DND-41 (cell line): ENCODE measurements around the gene SEC16A.

Source experiments
- EZH2 ChIP-seq: IDR thresholded peaks from 3 replicates; pipeline ENCODE4 v1.6.1; 2012; ENCODE audit warnings: borderline replicate concordance, low read depth, mild to moderate bottlenecking, moderate library complexity, low read length, inconsistent platforms; ENCODE audit not compliant: severe bottlenecking
- TF ChIP-seq, protein P1 (sequence below): IDR thresholded peaks from 2 replicates; pipeline ENCODE4 v1.5.1; 2012; ENCODE audit warnings: borderline replicate concordance, low read length, moderate library complexity, mild to moderate bottlenecking; ENCODE audit not compliant: poor library complexity, severe bottlenecking; ENCODE audit errors: extremely low read depth

GRCh38 chr9:136453326-136453725, 29.5 kb downstream of the SEC16A start:
- TF ChIP-seq, protein P1, sequence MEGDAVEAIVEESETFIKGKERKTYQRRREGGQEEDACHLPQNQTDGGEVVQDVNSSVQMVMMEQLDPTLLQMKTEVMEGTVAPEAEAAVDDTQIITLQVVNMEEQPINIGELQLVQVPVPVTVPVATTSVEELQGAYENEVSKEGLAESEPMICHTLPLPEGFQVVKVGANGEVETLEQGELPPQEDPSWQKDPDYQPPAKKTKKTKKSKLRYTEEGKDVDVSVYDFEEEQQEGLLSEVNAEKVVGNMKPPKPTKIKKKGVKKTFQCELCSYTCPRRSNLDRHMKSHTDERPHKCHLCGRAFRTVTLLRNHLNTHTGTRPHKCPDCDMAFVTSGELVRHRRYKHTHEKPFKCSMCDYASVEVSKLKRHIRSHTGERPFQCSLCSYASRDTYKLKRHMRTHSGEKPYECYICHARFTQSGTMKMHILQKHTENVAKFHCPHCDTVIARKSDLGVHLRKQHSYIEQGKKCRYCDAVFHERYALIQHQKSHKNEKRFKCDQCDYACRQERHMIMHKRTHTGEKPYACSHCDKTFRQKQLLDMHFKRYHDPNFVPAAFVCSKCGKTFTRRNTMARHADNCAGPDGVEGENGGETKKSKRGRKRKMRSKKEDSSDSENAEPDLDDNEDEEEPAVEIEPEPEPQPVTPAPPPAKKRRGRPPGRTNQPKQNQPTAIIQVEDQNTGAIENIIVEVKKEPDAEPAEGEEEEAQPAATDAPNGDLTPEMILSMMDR, result no peak
- TF ChIP-seq EZH2, result no peak
